ENCODE data around the gene GAB1. TPM values are rescaled to one million over a fixed set of nuclear protein-coding genes. Genes with fewer than 3 reads are reported as not detected.

GAB1 gene
- total RNA-seq, 1 experiment from 2014 or later, result 29.4 TPM

DNA sequence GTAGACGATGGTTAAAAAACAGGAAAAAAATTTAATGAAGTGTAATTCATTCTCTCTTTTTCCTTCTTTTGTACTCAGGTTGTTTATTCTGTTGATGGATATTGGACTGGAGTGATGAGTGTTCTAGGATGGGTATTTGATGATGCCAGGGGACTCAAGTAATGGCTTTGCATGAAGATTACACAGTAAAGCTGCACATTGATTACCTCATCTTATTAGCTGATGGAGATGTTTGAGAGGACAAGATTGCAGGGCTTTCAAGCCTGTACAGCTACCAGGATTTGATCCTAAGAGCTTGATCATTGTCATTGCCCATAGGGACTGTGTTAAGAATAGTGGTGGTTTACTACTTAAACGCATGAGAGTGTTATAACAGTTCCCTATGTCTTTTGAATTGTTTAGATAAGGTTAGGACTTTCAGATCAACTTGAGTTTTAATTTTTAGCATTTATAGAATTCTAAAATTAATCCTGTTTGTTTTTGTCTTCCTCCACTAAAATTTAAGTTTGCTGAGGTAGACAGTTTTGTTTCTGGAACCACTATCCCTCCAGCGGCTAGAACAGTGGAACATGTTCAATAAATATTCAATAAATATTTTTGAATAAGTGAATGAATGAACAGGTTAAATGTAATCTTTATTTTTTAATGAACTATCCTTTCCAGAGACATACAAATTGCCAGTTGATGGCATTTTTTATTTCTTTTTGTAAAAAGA lies 58.2 kb downstream of the GAB1 start:
- DNase-seq, result no peak
- TF ChIP-seq EZH2 (IDR thresholded peaks at IDR 0.05; ENCODE audit: low read depth), result no peak
- TF ChIP-seq, protein P1, sequence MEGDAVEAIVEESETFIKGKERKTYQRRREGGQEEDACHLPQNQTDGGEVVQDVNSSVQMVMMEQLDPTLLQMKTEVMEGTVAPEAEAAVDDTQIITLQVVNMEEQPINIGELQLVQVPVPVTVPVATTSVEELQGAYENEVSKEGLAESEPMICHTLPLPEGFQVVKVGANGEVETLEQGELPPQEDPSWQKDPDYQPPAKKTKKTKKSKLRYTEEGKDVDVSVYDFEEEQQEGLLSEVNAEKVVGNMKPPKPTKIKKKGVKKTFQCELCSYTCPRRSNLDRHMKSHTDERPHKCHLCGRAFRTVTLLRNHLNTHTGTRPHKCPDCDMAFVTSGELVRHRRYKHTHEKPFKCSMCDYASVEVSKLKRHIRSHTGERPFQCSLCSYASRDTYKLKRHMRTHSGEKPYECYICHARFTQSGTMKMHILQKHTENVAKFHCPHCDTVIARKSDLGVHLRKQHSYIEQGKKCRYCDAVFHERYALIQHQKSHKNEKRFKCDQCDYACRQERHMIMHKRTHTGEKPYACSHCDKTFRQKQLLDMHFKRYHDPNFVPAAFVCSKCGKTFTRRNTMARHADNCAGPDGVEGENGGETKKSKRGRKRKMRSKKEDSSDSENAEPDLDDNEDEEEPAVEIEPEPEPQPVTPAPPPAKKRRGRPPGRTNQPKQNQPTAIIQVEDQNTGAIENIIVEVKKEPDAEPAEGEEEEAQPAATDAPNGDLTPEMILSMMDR (conservative IDR thresholded peaks at IDR 0.05), result no peak
- H3K9me2 ChIP-seq (ENCODE audit: insufficient read depth), result no peaks in the 10 kb centered on the region
- no peak overlapping the region for H3K27ac ChIP-seq
- H3K27me3 ChIP-seq (ENCODE audit: insufficient read depth, low read depth), result no peaks in the 10 kb centered on the region
- no peaks in the 10 kb centered on the region for H3K36me3 ChIP-seq (ENCODE audit: low read depth)
- no peaks in the 10 kb centered on the region for H4K20me1 ChIP-seq (ENCODE audit: insufficient read depth)
- H3K4me3 ChIP-seq, result no peak overlapping the region
- H3K9me3 ChIP-seq (ENCODE audit: insufficient read depth, low read depth), result no peaks in the 10 kb centered on the region
- no peak overlapping the region for H2AFZ ChIP-seq
- no TSS peak for BruUV-seq (replicated peaks)
- H3K4me2 ChIP-seq, result no peak overlapping the region
- H3K79me2 ChIP-seq (ENCODE audit: low read depth), result 0 out of 2 replicates have a peak, but pooled peaks cover 4% of the 10 kb centered on the region
- ChIA-PET POLR2A (ENCODE audit: unreplicated experiment) (no interaction called here), CTCF (interaction anchor here (0.6 kb wide), 1 partner anchor 58 kb away, joined by 3 read pairs; no protein-coding TSS in a partner anchor)
- peaks cover 4% of the 10 kb centered on the region for H3K4me1 ChIP-seq (replicated peaks; ENCODE audit: insufficient read depth)
- no peaks in the 10 kb centered on the region for H3F3A ChIP-seq (ENCODE audit: insufficient read depth, low read depth)
- intact Hi-C loops (cut with micrococcal nuclease; ENCODE audit: unreplicated experiment), result no loop called here

DNA sequence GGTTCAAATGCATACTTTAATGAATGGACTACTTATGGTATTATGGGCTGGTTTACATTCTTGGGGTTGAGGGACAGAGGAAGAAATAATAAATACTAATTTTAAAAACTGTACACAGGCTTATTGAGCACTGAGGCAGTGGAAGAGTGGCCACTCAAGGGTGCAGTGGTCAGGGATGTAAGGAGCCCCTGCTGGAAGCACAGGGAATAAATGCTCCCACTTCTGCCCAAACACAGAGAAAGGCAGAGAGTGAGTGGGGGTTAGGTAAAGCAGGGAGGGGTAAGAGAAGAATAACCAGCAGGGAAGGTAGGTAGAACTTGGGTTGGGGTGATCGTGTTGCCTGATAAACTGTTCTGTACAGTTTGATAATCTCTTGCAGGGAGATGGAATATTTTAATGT lies 60.0 kb downstream of the GAB1 start:
- Histone ChIP-seq H3K36me3 (ENCODE audit: low read depth) (no peaks in the 10 kb centered on the region), H3K27ac (no peak overlapping the region), H4K20me1 (ENCODE audit: insufficient read depth) (no peaks in the 10 kb centered on the region), H2AFZ (no peak overlapping the region), H3F3A (ENCODE audit: insufficient read depth, low read depth) (no peaks in the 10 kb centered on the region), H3K79me2 (ENCODE audit: low read depth) (no peaks in the 10 kb centered on the region), H3K4me2 (no peak overlapping the region), H3K4me1 (replicated peaks; ENCODE audit: insufficient read depth) (no peaks in the 10 kb centered on the region), H3K9me3 (ENCODE audit: insufficient read depth, low read depth) (no peaks in the 10 kb centered on the region), H3K9me2 (ENCODE audit: insufficient read depth) (no peaks in the 10 kb centered on the region), H3K4me3 (no peak overlapping the region), H3K27me3 (ENCODE audit: insufficient read depth, low read depth) (no peaks in the 10 kb centered on the region)
- ChIA-PET POLR2A (ENCODE audit: unreplicated experiment) (no interaction called here), CTCF (no interaction called here)
- no peak for DNase-seq
- no TSS peak for BruUV-seq (replicated peaks)
- intact Hi-C loops (cut with micrococcal nuclease; ENCODE audit: unreplicated experiment), result no loop called here
- TF ChIP-seq, protein P1 (conservative IDR thresholded peaks at IDR 0.05), result no peak
- TF ChIP-seq EZH2 (IDR thresholded peaks at IDR 0.05; ENCODE audit: low read depth), result no peak

DNA sequence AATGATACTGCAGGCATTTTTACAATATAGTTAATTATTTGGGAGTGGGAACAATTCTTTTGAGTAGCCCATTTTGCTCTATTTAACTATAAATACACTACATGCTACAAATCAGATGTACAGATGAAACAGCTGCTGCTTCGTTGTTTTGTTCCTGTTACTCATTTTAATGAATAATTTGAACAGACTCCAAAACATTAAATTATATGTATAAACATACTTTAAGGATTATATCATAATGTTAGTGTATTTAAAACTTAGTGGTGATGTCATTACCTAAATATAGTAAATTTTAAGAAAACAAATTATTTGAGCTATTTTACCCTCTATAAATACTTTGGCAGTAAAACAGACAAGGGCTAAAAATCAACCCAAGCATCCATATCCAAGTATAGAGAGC lies 60.7 kb downstream of the GAB1 start:
- no peak for DNase-seq
- TF ChIP-seq, protein P1 (conservative IDR thresholded peaks at IDR 0.05), result no peak
- no peak for TF ChIP-seq EZH2 (IDR thresholded peaks at IDR 0.05; ENCODE audit: low read depth)
- no peak overlapping the region for H3K4me2 ChIP-seq
- no peaks in the 10 kb centered on the region for H3K36me3 ChIP-seq (ENCODE audit: low read depth)
- intact Hi-C loops (cut with micrococcal nuclease; ENCODE audit: unreplicated experiment), result no loop called here
- no peaks in the 10 kb centered on the region for H3K9me2 ChIP-seq (ENCODE audit: insufficient read depth)
- no TSS peak for BruUV-seq (replicated peaks)
- H3F3A ChIP-seq (ENCODE audit: insufficient read depth, low read depth), result no peaks in the 10 kb centered on the region
- no peaks in the 10 kb centered on the region for H3K27me3 ChIP-seq (ENCODE audit: insufficient read depth, low read depth)
- H2AFZ ChIP-seq, result no peak overlapping the region
- POLR2A ChIA-PET (ENCODE audit: unreplicated experiment), result no interaction called here
- no peaks in the 10 kb centered on the region for H3K79me2 ChIP-seq (ENCODE audit: low read depth)
- no peak overlapping the region for H3K27ac ChIP-seq
- H4K20me1 ChIP-seq (ENCODE audit: insufficient read depth), result no peaks in the 10 kb centered on the region
- no peak overlapping the region for H3K4me3 ChIP-seq
- H3K4me1 ChIP-seq (replicated peaks; ENCODE audit: insufficient read depth), result no peaks in the 10 kb centered on the region
- CTCF ChIA-PET, result no interaction called here
- no peaks in the 10 kb centered on the region for H3K9me3 ChIP-seq (ENCODE audit: insufficient read depth, low read depth)

All from PC-9 (cell line).